Spleen (tissue), 13 donors: ENCODE measurements around the gene FAM81B. TPM values are rescaled to one million over a fixed set of nuclear protein-coding genes. Genes with fewer than 3 reads are reported as not detected.
"Not testable (repeated sequence)": the region's sequence is repeated elsewhere in the genome, so short reads cannot be mapped to it uniquely, and the experiment has no call there.

Source experiments
- DNase-seq: peaks from one replicate; pipeline ENCODE4 v3.0.0-alpha.2; 2020
- H3K27ac ChIP-seq, 8 donors: fragments of 200-600 bp; sonication (generic) in 7 of 8; 1 replicate in 4 of 8; 2 replicates in 4 of 8; pipeline versions ENCODE4 v1.5.0 to v1.8.0; 2016 to 2021; ENCODE audit warnings: inconsistent platforms in 4 of 8, mild to moderate bottlenecking in 4 of 8, moderate library complexity in 1 of 8
- H3K27me3 ChIP-seq, 7 donors: fragments of 200-600 bp; sonication (generic) in 6 of 7; replicated peaks in 1 of 7; 1 replicate in 4 of 7; 2 replicates in 3 of 7; pipeline versions ENCODE4 v1.5.0 to v1.8.0; 2016 to 2021; ENCODE audit warnings: inconsistent platforms in 3 of 7, mild to moderate bottlenecking in 1 of 7
- H3K36me3 ChIP-seq, 6 donors: fragments of 200-600 bp; sonication (generic) in 5 of 6; 1 replicate in 4 of 6; 2 replicates in 2 of 6; pipeline versions ENCODE4 v1.5.0 to v1.8.0; 2016 to 2021; ENCODE audit warnings: inconsistent platforms in 2 of 6
- H3K4me1 ChIP-seq, 6 donors: fragments of 200-600 bp; sonication (generic) in 5 of 6; 1 replicate in 3 of 6; 2 replicates in 3 of 6; pipeline versions ENCODE4 v1.5.0 to v1.8.0; 2016 to 2021; ENCODE audit warnings: inconsistent platforms in 3 of 6
- H3K4me3 ChIP-seq, 8 donors: fragments of 200-600 bp; sonication (generic) in 7 of 8; 1 replicate in 4 of 8; 2 replicates in 4 of 8; pipeline versions ENCODE4 v1.5.0 to v1.8.0; 2016 to 2021; ENCODE audit warnings: inconsistent platforms in 4 of 8, mild to moderate bottlenecking in 4 of 8, moderate library complexity in 2 of 8
- H3K9me3 ChIP-seq, 8 donors: fragments of 200-600 bp; sonication (generic) in 7 of 8; 1 replicate in 4 of 8; 2 replicates in 4 of 8; pipeline versions ENCODE4 v1.5.0 to v1.8.0; 2016 to 2021; ENCODE audit warnings: inconsistent platforms in 4 of 8
- CTCF ChIP-seq, 11 experiments: fragments of 200-600 bp in 7 of 11; fragments of 450-650 bp in 4 of 11; sonication (generic) in 4 of 11; IDR thresholded peaks in 8 of 11; conservative IDR thresholded peaks in 3 of 11; 1 replicate in 7 of 11; 2 replicates in 4 of 11; pipeline versions ENCODE4 v1.4.0 to v1.8.0; 2016 to 2021; ENCODE audit warnings: antibody characterized with exemption in 11 of 11, inconsistent platforms in 4 of 11, mild to moderate bottlenecking in 1 of 11
- POLR2A ChIP-seq, 3 donors: fragments of 450-650 bp; IDR thresholded peaks; one replicate each; pipeline ENCODE4 v1.5.1; 2017; ENCODE audit warnings: antibody characterized with exemption in 3 of 3, mild to moderate bottlenecking in 1 of 3
- POLR2AphosphoS5 ChIP-seq, 3 donors: sonication (generic); formaldehyde crosslinking; IDR thresholded peaks; one replicate each; pipeline ENCODE4 v1.5.1; 2017; ENCODE audit warnings: antibody characterized with exemption in 3 of 3
- WGBS, 5 donors: extraction: QIAGEN DNeasy Blood & Tissue Kit in 3 of 5; methylation state at CpG; one replicate each; pipeline versions ENCODE4 v1.1.5 to v1.1.7; 2013 to 2018; 5-methylcytosine and 5-hydroxymethylcytosine counted together
- intact Hi-C: fragments of 100-400 bp; cut with DNase I; formaldehyde crosslinking; loops from one replicate; pipeline ENCODE4 v1.15.0; 2023; ENCODE audit warnings: low total_unique reads
- long read RNA-seq, 2 donors: transcript quantifications; one replicate each; lab custom pipeline, GENCODE V29; 2026
- polyA plus RNA-seq, 3 donors: library from polyadenylated mRNA; stranded (reverse); fragments of 200-250 nt; gene quantifications; one replicate each; pipeline ENCODE4 v1.2.1, GENCODE V29; 2013
- total RNA-seq, 7 donors: library from RNA; depleted of rRNA in 3 of 7; stranded (reverse); fragments of >200 nt in 3 of 7; fragmentation: NEBNext Ultra II Directional in 4 of 7; extraction: Animal tissue kit (Norgen Biotek cat#: 25700) in 4 of 7; gene quantifications; one replicate each; pipeline versions ENCODE4 v1.1.0 to v1.2.1, GENCODE V29; 2016 to 2021
- donor health status: healthy with polysubstance abuse.
- donor health status: DM: no; HTN: no; CAD: no; lungs with moderate emphysema.
- donor health status: DM: no; HTN: no; CAD: no.
- donor health status: Bipolar disorder and iron deficiency.
- donor health status: healthy.
- donor health status: DM: no; HTN: no; CAD: no.
- donor health status: DM: yes; HTN: yes; CAD: no.

Gene FAM81B
- total RNA-seq (not detected), polyA plus RNA-seq (under 1 TPM in 2 of 3 donors, not detected in 1; 0.13 to 0.61 TPM)
- long read RNA-seq, donor 1, result 0 reads
- long read RNA-seq, donor 2, result 0 reads

- Histone ChIP-seq H3K9me3 (peaks cover 0 to 11% (median 0%) of the 10 kb centered on the region in 8 donors), H3K4me1 (no peaks in the 10 kb centered on the region), H3K27ac (no peak within 1 kb of the TSS), H3K27me3 (peaks cover 0 to 6% (median 0%) of the 10 kb centered on the region in 7 donors), H3K36me3 (no peaks in the 10 kb centered on the region), H3K4me3 (no peak within 1 kb of the TSS)
- TF ChIP-seq CTCF (IDR thresholded peaks at IDR 0.05 in 8 of 11, conservative IDR thresholded peaks at IDR 0.05 in 3 of 11) (no peak), POLR2AphosphoS5 (IDR thresholded peaks at IDR 0.05) (no peak), POLR2A (IDR thresholded peaks at IDR 0.05) (no peak)
- no peak for DNase-seq
- intact Hi-C loops, result no loop called here
- 52 to 67% (median 59%) methylated on average over 2 of the region's 2 CpGs for WGBS, 5 donors
These were observed at the start of gene FAM81B for GRCh38 chr5:95390812-95391492. Gene FAM81B, plus strand, starts transcription at chr5:95391366. Its CDS starts 24 bp downstream, at chr5:95391390.

GRCh38 chr5:95341444-95341843 lies 49.7 kb upstream of the FAM81B start:
- H3K4me1 ChIP-seq, H3K4me3 ChIP-seq, H3K27ac ChIP-seq, H3K27me3 ChIP-seq, H3K9me3 ChIP-seq, DNase-seq, intact Hi-C loops, H3K36me3 ChIP-seq: not testable (repeated sequence)
- WGBS, 5 donors, result 76 to 94% (median 79%) methylated on average over 2 of the region's 2 CpGs

GRCh38 chr5:95347506-95348120 lies 43.6 kb upstream of the FAM81B start:
- no peak for DNase-seq
- intact Hi-C loops, result no loop called here
- Histone ChIP-seq H3K27me3 (no peaks in the 10 kb centered on the region), H3K27ac (no peak overlapping the region), H3K4me1 (no peaks in the 10 kb centered on the region), H3K36me3 (no peaks in the 10 kb centered on the region), H3K4me3 (no peak overlapping the region), H3K9me3 (peaks cover 0 to 7% (median 4%) of the 10 kb centered on the region in 8 donors)
- WGBS, 5 donors, result 65 to 85% (median 78%) methylated on average over 4 of the region's 4 CpGs
- TF ChIP-seq POLR2AphosphoS5 (IDR thresholded peaks at IDR 0.05) (no peak), POLR2A (IDR thresholded peaks at IDR 0.05) (no peak), CTCF (IDR thresholded peaks at IDR 0.05 in 8 of 11, conservative IDR thresholded peaks at IDR 0.05 in 3 of 11) (no peak)

- no peak for DNase-seq
- 56 to 87% (median 70%) methylated on average over 1 of the region's 1 CpG for WGBS, 5 donors
- Histone ChIP-seq H3K27me3 (no peaks in the 10 kb centered on the region), H3K36me3 (no peaks in the 10 kb centered on the region), H3K27ac (no peak overlapping the region), H3K9me3 (peaks cover 0 to 7% (median 4%) of the 10 kb centered on the region in 8 donors), H3K4me1 (no peaks in the 10 kb centered on the region), H3K4me3 (no peak overlapping the region)
- intact Hi-C loops, result no loop called here
- TF ChIP-seq POLR2AphosphoS5 (IDR thresholded peaks at IDR 0.05) (no peak), POLR2A (IDR thresholded peaks at IDR 0.05) (no peak), CTCF (IDR thresholded peaks at IDR 0.05 in 8 of 11, conservative IDR thresholded peaks at IDR 0.05 in 3 of 11) (no peak)
These were observed 40.5 kb upstream of the FAM81B start for GRCh38 chr5:95350631-95351030.
